Measurements from ENCODE around the gene CD207. TPM values are rescaled to one million over a fixed set of nuclear protein-coding genes. Genes with fewer than 3 reads are reported as not detected.

The CD207 gene
- total RNA-seq, 1 donor from 2014 or later = not detected

GRCh38 chr2:70852824-70853223, 17.2 kb upstream of the CD207 start:
- H3K27ac ChIP-seq = no peak overlapping the region
- H3K27me3 ChIP-seq = peaks cover 34% of the 10 kb centered on the region
- Mint-ChIP-seq H3K27me3 (ENCODE audit: insufficient read depth, low read depth) (no peaks in the 10 kb centered on the region), H3K9me3 (no peaks in the 10 kb centered on the region), H3K27ac (no peak overlapping the region), H3K4me1 (peaks cover 3% of the 10 kb centered on the region), H3K36me3 (no peaks in the 10 kb centered on the region), H3K4me3 (no peak overlapping the region)
- TF ChIP-seq EZH2phosphoT487 (IDR thresholded peaks at IDR 0.05) = no peak
- TF ChIP-seq, protein P1, sequence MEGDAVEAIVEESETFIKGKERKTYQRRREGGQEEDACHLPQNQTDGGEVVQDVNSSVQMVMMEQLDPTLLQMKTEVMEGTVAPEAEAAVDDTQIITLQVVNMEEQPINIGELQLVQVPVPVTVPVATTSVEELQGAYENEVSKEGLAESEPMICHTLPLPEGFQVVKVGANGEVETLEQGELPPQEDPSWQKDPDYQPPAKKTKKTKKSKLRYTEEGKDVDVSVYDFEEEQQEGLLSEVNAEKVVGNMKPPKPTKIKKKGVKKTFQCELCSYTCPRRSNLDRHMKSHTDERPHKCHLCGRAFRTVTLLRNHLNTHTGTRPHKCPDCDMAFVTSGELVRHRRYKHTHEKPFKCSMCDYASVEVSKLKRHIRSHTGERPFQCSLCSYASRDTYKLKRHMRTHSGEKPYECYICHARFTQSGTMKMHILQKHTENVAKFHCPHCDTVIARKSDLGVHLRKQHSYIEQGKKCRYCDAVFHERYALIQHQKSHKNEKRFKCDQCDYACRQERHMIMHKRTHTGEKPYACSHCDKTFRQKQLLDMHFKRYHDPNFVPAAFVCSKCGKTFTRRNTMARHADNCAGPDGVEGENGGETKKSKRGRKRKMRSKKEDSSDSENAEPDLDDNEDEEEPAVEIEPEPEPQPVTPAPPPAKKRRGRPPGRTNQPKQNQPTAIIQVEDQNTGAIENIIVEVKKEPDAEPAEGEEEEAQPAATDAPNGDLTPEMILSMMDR (IDR thresholded peaks at IDR 0.05) = no peak
- no peak for TF ChIP-seq EZH2 (IDR thresholded peaks at IDR 0.05)
- H2AFZ ChIP-seq (replicated peaks) = no peak overlapping the region
- H3F3A ChIP-seq (ENCODE audit: low read depth) = no peaks in the 10 kb centered on the region
- no peak overlapping the region for H3K4me2 ChIP-seq
- H3K9ac ChIP-seq = no peak overlapping the region
- H3K9me3 ChIP-seq (ENCODE audit: low read depth) = no peaks in the 10 kb centered on the region
- H3K4me1 ChIP-seq = peaks cover 4% of the 10 kb centered on the region
- no peak for DNase-seq (ENCODE audit: low spot score)
- H4K20me1 ChIP-seq (ENCODE audit: low read depth) = no peaks in the 10 kb centered on the region
- no peaks in the 10 kb centered on the region for H3K36me3 ChIP-seq
- H3K4me3 ChIP-seq = no peak overlapping the region
- no peaks in the 10 kb centered on the region for H3K79me2 ChIP-seq (ENCODE audit: low read depth)

DNA sequence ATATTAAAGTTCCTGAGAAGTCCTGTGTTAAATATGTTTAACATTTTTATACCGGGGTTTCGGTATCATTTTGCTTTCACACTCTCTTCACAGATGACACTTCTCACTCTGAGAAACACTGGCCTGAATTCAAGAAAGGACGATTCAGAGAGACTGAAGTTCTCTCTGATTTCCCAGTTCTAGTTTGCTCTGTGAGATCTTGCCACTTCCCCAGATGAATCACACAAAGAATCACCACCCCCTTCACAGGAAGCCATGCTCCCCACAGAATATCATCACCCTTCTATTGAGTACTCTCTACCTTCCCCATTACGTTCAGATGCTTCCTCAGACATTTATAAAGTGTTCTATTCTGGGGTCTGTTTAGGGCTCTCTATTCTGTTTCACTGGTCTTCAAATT, 16.1 kb upstream of the CD207 start:
- Histone ChIP-seq H3K4me3 (no peak overlapping the region), H3K27me3 (peaks cover 23% of the 10 kb centered on the region), H3K79me2 (ENCODE audit: low read depth) (no peaks in the 10 kb centered on the region), H3K9ac (no peak overlapping the region), H3K9me3 (ENCODE audit: low read depth) (no peaks in the 10 kb centered on the region), H3F3A (ENCODE audit: low read depth) (no peaks in the 10 kb centered on the region), H3K4me1 (peaks cover 4% of the 10 kb centered on the region), H3K36me3 (no peaks in the 10 kb centered on the region), H3K27ac (no peak overlapping the region), H4K20me1 (ENCODE audit: low read depth) (no peaks in the 10 kb centered on the region), H2AFZ (replicated peaks) (no peak overlapping the region), H3K4me2 (no peak overlapping the region)
- DNase-seq (ENCODE audit: low spot score) = no peak
- H3K4me3 Mint-ChIP-seq = no peak overlapping the region
- peaks cover 3% of the 10 kb centered on the region for H3K4me1 Mint-ChIP-seq
- no peaks in the 10 kb centered on the region for H3K36me3 Mint-ChIP-seq
- H3K27ac Mint-ChIP-seq = no peak overlapping the region
- peaks cover under 1% of the 10 kb centered on the region for H3K9me3 Mint-ChIP-seq
- TF ChIP-seq, protein P1 (IDR thresholded peaks at IDR 0.05) = no peak
- TF ChIP-seq EZH2 (IDR thresholded peaks at IDR 0.05) (no peak), EZH2phosphoT487 (IDR thresholded peaks at IDR 0.05) (no peak)
- H3K27me3 Mint-ChIP-seq (ENCODE audit: insufficient read depth, low read depth) = no peaks in the 10 kb centered on the region

DNA sequence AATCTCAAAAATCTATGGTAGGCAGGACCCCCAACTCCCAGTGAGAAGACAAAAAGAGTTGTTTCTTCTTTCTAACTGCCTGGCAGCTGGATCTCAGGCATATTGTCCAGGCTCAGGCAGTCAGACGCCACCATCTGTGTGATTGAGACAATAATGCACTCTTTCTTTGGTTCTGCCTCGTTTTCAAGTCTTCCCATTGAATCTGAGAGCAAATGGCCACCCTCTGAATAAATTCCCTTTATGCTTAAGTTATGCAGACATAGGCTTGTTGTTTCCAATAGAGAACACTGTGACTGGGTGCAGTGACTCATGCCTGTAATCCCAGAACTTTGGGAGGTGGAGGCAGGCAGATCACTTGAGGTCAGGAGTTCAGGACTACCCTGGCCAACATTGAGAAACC, 15.3 kb upstream of the CD207 start:
- Histone ChIP-seq H3K27me3 (peaks cover 26% of the 10 kb centered on the region), H3F3A (ENCODE audit: low read depth) (no peaks in the 10 kb centered on the region), H3K4me3 (no peak overlapping the region), H3K9ac (no peak overlapping the region), H3K4me1 (peaks cover 4% of the 10 kb centered on the region), H3K9me3 (ENCODE audit: low read depth) (no peaks in the 10 kb centered on the region), H2AFZ (replicated peaks) (no peak overlapping the region), H3K79me2 (ENCODE audit: low read depth) (no peaks in the 10 kb centered on the region), H3K27ac (no peak overlapping the region), H3K4me2 (no peak overlapping the region), H4K20me1 (ENCODE audit: low read depth) (no peaks in the 10 kb centered on the region), H3K36me3 (no peaks in the 10 kb centered on the region)
- Mint-ChIP-seq H3K4me3 (no peak overlapping the region), H3K27me3 (ENCODE audit: insufficient read depth, low read depth) (no peaks in the 10 kb centered on the region), H3K9me3 (peaks cover 5% of the 10 kb centered on the region), H3K36me3 (no peaks in the 10 kb centered on the region), H3K27ac (no peak overlapping the region), H3K4me1 (peaks cover 3% of the 10 kb centered on the region)
- DNase-seq (ENCODE audit: low spot score) = no peak
- TF ChIP-seq, protein P1 (IDR thresholded peaks at IDR 0.05) = no peak
- no peak for TF ChIP-seq EZH2 (IDR thresholded peaks at IDR 0.05)
- TF ChIP-seq EZH2phosphoT487 (IDR thresholded peaks at IDR 0.05) = no peak
